ENCODE measurements around the gene PRPF6. TPM values are rescaled to one million over a fixed set of nuclear protein-coding genes. Genes with fewer than 3 reads are reported as not detected.
A peak's percentile ranks its signal among the peaks of the same experiment; 100 is the strongest.

PRPF6 gene
- total RNA-seq (2016; rRNA removed; fragmentation: Illumina TruSeq; extraction: Trizol) = 101 and 127 TPM in 2 replicates
- total RNA-seq (2016; cell fraction: cytosol; rRNA removed; fragmentation: Illumina TruSeq; extraction: Trizol; ENCODE audit: low read depth) = 28.1 and 30.5 TPM in 2 replicates
- 101 and 116 TPM in 2 replicates for total RNA-seq (2016; cell fraction: insoluble cytoplasmic fraction; rRNA removed; fragmentation: Illumina TruSeq; extraction: Trizol)
- total RNA-seq (2016; cell fraction: membrane; rRNA removed; fragmentation: Illumina TruSeq; extraction: Trizol) = 51.1 and 54.9 TPM in 2 replicates
- total RNA-seq (2016; cell fraction: nucleus; rRNA removed; fragmentation: Illumina TruSeq; extraction: Trizol) = 68.1 and 77.4 TPM in 2 replicates
- polyA plus RNA-seq (2011; rRNA removed) = 63.7 and 65.3 TPM in 2 replicates
- polyA plus RNA-seq (2011; cell fraction: cytosol; rRNA removed) = 58.9 and 67.6 TPM in 2 replicates
- polyA plus RNA-seq (2011; cell fraction: nucleus; rRNA removed) = 82.2 and 84.5 TPM in 2 replicates
- polyA plus RNA-seq (2012) = 79.5 and 80.7 TPM in 2 replicates
- 41.2 and 42.1 TPM in 2 replicates for polyA plus RNA-seq (2016; cell fraction: cytosol; fragmentation: Illumina TruSeq; extraction: Trizol; ENCODE audit: low read depth)
- 130 and 149 TPM in 2 replicates for polyA plus RNA-seq (2016; cell fraction: insoluble cytoplasmic fraction; fragmentation: Illumina TruSeq; extraction: Trizol; ENCODE audit: low read depth)
- 56.1 and 60.4 TPM in 2 replicates for polyA plus RNA-seq (2016; cell fraction: membrane; fragmentation: Illumina TruSeq; extraction: Trizol; ENCODE audit: low read depth)
- 122 TPM in 2 replicates for polyA plus RNA-seq (2016; cell fraction: nucleus; fragmentation: Illumina TruSeq; extraction: Trizol; ENCODE audit: insufficient read depth, low read depth)
- 50.1 and 75.7 TPM in 2 replicates for polyA minus RNA-seq (2011; rRNA and poly(A)+ RNA removed; ENCODE audit: low replicate concordance)
- 46.1 and 51.9 TPM in 2 replicates for polyA minus RNA-seq (2011; cell fraction: cytosol; rRNA and poly(A)+ RNA removed)
- 44.4 and 50.5 TPM in 2 replicates for polyA minus RNA-seq (2011; cell fraction: nucleus; rRNA and poly(A)+ RNA removed)
- percentile 79 among the genes with signal in this experiment for Bru-seq, nascent RNA
- percentile 89 among the genes with signal in this experiment for BruChase-seq, experiment 1, labeled RNA remaining after a 6-hour chase
- percentile 85 among the genes with signal in this experiment for BruChase-seq, experiment 2, labeled RNA remaining after a 2-hour chase
- long read RNA-seq, experiment 1, transcript PRPF6-201 (21 exons, 3,044 nt) = major isoform, 109 of 415 reads
- long read RNA-seq, experiment 1, partial matches to known transcripts = 287 of 415 reads
- long read RNA-seq, experiment 1, other reads (novel, unspliced or antisense) = 19 of 415 reads
- long read RNA-seq, experiment 2, transcript PRPF6-201 (21 exons, 3,044 nt) = major isoform, 109 of 417 reads
- long read RNA-seq, experiment 2, partial matches to known transcripts = 258 of 417 reads
- long read RNA-seq, experiment 2, other reads (novel, unspliced or antisense) = 50 of 417 reads

DNA sequence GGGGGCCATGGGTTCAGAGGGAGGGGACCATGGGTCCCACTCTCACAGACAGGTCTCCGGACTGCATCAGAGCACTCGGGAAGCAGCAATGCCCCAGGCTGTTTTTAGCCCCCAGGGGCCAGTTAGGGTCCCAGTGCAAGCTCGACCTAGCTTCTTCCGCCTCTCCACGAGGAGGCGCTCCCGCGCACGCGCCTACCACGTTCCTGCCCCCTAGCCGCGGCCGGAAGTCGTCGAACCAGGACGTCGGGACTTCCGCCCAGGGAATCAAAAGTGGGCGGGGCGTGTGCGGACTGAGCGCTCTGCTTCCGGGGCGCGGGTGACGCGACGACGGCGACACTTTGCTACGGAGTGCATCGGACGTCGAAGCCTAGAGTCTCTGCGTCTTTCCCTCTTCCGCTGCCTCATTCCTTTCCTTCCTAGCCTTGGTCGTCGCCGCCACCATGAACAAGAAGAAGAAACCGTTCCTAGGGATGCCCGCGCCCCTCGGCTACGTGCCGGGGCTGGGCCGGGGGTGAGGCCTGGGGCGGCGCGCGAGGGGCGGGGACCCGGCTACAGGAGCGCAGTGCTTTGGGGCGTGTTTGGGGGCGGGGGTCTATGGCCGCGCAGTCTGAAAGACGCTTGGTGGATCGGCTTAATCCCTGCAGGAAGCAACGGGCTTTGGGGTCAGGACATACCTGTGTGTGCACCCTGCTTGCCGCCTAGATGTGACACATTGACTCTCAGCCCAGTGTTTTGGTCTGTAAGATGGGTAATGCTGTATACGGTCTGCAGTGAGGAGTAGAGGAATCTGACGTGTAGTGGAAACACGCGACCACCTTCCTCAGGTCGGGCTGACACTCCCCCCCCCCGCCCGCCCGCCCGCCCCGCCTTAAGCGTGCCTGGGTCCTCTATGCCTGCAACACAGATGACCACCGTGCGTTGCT lies at the start of gene PRPF6:
TSS of gene PRPF6 (plus strand) at position 327 of the 923 bp plus-strand sequence. CDS start at position 441, 114 bp downstream.
- ChIA-PET POLR2A (interaction anchor here (0.6 to 4.7 kb wide), 40 partner anchors 9 to 443 kb away, joined by 3 to 75 read pairs (median 6); partner anchors contain the start of genes ARFRP1, C20orf204, GMEB2 and PCMTD2), CTCF (ENCODE audit: low intra/inter-chr PET ratio, low total read pairs) (interaction anchor here (1.3 to 3.2 kb wide), 3 partner anchors 76 to 139 kb away, joined by 4 to 33 read pairs (median 11); partner anchors contain the start of gene TCEA2)
- peak; percentile 97 for DNase-seq (ENCODE audit: low spot score)
- peak within 1 kb of the TSS; percentile 81 for H3K27ac ChIP-seq (ENCODE audit: extremely low read length, insufficient read depth, low read length)
- intact Hi-C loops (cut with micrococcal nuclease; ENCODE audit: unreplicated experiment) = loop anchor here (1.0 to 2.0 kb wide), 4 partner anchors 43 to 140 kb away; partner anchors contain the start of gene C20orf204
- H3K79me2 ChIP-seq (ENCODE audit: insufficient read depth, low read length) = peaks cover 27% of the 10 kb centered on the region
- H3K27me3 ChIP-seq (ENCODE audit: control insufficient read depth in 1 of 2, insufficient read depth in 2 of 2, low read length in 2 of 2) = no peaks in the 10 kb centered on the region; a peak in 1 of 5 replicates
- BruUV-seq (replicated peaks) = no TSS peak
- in situ Hi-C loops (cut with HindIII; ENCODE audit: extremely low pct_ligation_motif_present, low pct_unique_long_range_greater_than_20kb) = loop anchor here (5.0 kb wide), 1 partner anchor 41 kb away; no protein-coding TSS in a partner anchor
- ATAC-seq = peak; percentile 73
- peak within 1 kb of the TSS; percentile 85 for H3K9ac ChIP-seq (ENCODE audit: insufficient read depth, low read depth, low read length)
- peak within 1 kb of the TSS; percentile 95 to 99 (median 97) for H3K4me3 ChIP-seq (replicated peaks in 1 of 3; ENCODE audit: insufficient read depth in 1 of 3, low read depth in 2 of 3, low read length in 3 of 3)
- peaks cover 17 to 35% of the 10 kb centered on the region in 2 experiments for H3K36me3 ChIP-seq (replicated peaks in 1 of 2; ENCODE audit: control insufficient read depth in 1 of 2, insufficient read depth in 2 of 2, low read length in 2 of 2)
- H3K9me3 ChIP-seq (ENCODE audit: low read length) = no peaks in the 10 kb centered on the region
- peaks cover 42% of the 10 kb centered on the region for H3K4me1 ChIP-seq (ENCODE audit: insufficient read depth, low read length)
- FAIRE-seq = peak; percentile 93
- WGBS (ENCODE audit: low lambda C conversion rate) = under 1% methylated on average over 53 of the region's 75 CpGs
- peak within 1 kb of the TSS; percentile 99 for H3K4me2 ChIP-seq (ENCODE audit: low read depth, low read length)
- peaks cover 3% of the 10 kb centered on the region; the same call in 1 of the 2 replicates for H4K20me1 ChIP-seq (ENCODE audit: insufficient read depth, low read length)
- peak within 1 kb of the TSS; percentile 10 for H2AFZ ChIP-seq (ENCODE audit: low read length)
- TF ChIP-seq ZNF318 (CRISPR knock-in tag; IDR thresholded peaks at IDR 0.05) (peak; percentile 90), HNRNPK (IDR thresholded peaks at IDR 0.05; ENCODE audit: low read depth, low read length, poor library complexity, severe bottlenecking) (no peak), ZFP82 (CRISPR knock-in tag; IDR thresholded peaks at IDR 0.05; ENCODE audit: borderline replicate concordance) (peak; percentile 98), MEF2D (CRISPR knock-in tag; IDR thresholded peaks at IDR 0.05) (peak; percentile 95), MYC (CRISPR knock-in tag; IDR thresholded peaks at IDR 0.05; ENCODE audit: borderline replicate concordance) (peak; percentile 100), SNRNP70 (IDR thresholded peaks at IDR 0.05; ENCODE audit: low read depth, low read length) (no peak)

All from HepG2 (cell line).